Measurements from ENCODE around the gene LIPE.
"Not testable (repeated sequence)": the region's sequence is repeated elsewhere in the genome, so short reads cannot be mapped to it uniquely, and the experiment has no call there.

Gene LIPE, protein sequence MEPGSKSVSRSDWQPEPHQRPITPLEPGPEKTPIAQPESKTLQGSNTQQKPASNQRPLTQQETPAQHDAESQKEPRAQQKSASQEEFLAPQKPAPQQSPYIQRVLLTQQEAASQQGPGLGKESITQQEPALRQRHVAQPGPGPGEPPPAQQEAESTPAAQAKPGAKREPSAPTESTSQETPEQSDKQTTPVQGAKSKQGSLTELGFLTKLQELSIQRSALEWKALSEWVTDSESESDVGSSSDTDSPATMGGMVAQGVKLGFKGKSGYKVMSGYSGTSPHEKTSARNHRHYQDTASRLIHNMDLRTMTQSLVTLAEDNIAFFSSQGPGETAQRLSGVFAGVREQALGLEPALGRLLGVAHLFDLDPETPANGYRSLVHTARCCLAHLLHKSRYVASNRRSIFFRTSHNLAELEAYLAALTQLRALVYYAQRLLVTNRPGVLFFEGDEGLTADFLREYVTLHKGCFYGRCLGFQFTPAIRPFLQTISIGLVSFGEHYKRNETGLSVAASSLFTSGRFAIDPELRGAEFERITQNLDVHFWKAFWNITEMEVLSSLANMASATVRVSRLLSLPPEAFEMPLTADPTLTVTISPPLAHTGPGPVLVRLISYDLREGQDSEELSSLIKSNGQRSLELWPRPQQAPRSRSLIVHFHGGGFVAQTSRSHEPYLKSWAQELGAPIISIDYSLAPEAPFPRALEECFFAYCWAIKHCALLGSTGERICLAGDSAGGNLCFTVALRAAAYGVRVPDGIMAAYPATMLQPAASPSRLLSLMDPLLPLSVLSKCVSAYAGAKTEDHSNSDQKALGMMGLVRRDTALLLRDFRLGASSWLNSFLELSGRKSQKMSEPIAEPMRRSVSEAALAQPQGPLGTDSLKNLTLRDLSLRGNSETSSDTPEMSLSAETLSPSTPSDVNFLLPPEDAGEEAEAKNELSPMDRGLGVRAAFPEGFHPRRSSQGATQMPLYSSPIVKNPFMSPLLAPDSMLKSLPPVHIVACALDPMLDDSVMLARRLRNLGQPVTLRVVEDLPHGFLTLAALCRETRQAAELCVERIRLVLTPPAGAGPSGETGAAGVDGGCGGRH

GRCh38 chr19:42427313-42427712, at the start of gene LIPE:
Gene LIPE, minus strand, starts transcription at chr19:42427388. Its CDS starts 239 bp downstream, at chr19:42427149.
- DNase-seq: no peak

DNA sequence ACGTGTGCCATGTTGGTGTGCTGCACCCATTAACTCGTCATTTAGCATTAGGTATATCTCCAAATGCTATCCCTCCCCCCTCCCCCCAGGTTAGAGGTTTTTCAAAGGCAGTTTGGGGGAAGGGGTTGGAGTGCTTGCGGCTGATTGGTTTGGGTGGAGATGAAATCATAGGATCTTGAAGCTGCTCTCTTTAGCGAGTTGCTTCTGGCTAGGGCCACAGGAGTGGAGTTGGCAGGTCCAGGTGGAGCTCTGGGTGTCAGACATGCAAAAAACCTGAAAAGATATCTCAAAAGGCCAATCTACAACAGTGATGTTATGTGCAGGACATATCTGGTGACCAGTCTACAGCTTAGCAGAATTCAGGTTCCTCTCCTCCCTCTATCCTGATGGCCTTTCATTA, 48.2 kb upstream of the LIPE start:
- no peak for DNase-seq

DNA sequence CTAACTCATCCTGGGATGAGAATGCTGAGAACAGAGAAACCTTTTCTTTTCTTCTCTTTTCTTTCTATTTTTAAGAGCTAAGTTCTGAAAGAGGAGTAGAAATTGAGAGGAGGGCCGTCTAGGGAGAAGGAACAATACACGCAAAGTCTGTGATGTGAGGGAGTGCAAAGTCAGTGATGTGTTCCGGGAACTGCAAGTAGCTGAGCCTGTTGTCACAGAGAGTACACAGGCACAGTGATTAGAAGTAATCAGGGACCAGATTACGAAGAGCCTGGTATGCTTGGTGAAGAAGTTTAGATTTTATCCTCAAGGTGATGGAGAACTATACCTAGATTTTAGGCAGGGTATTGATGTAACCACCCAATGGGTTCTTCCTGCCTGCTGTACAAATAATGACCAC, 47.6 kb upstream of the LIPE start:
- no peak for DNase-seq

DNA sequence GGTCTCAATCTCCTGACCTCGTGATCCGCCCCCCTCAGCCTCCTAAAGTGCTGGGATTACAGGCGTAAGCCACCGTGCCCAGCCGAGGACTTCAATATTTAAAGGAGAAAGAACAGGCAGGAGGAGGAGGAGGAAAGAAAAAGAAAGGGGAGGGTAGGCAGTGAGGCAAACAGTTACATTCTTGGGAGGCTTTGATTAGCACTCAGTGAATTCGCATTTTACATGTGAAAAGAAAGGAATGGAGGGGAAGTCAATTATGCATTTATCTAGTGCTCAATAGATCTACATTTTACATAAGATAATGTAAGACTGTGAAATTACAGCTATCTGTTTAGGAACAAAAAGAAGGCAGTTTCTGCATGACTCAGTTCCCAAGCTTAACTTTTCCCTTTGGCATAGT, 46.5 kb upstream of the LIPE start:
- no peak for DNase-seq

- DNase-seq: no peak
Observed at GRCh38 chr19:42472402-42473147, 45.4 kb upstream of the LIPE start.

DNA sequence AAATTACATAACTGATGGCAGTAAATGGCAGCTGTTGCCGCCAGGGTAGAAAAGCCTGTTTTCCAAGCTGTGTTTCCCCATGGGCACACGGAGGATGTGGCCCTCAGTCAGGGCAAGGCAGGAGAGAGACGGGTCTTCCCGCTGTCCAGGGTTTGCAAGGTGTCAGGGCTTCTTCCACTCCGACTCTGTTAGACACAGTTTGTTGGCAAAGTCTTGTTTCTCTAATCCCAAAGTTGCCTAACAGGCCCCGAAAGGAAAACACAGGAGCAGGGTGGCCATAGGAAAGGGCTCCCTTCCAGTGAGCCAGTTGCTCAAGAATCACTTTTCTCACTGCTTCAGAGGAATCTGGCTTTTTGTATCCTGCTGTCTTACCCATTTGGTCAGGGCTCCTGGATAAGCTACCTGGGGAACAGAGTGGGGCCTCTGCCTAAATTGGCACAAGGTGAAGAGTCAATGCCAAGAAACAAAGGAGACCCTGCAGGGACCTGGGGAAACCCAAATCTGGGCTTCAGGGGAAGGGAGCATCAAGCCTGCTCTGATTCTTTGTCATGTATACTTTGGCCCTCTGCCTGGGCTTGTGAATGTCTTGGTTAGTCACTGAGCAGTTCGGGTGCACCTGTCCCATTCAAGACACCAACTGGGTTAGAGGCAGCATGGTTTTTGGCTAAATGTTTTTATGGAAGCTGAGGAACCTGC, 44.5 kb upstream of the LIPE start:
- no peak for DNase-seq

GRCh38 chr19:42469311-42470235, 42.4 kb upstream of the LIPE start:
- DNase-seq: peak; percentile 12 to 36

GRCh38 chr19:42468273-42468796, 41.1 kb upstream of the LIPE start:
- DNase-seq: no peak

- peak in 1 of 2 experiments; percentile 2 for DNase-seq
Observed at GRCh38 chr19:42467183-42467760, 40.1 kb upstream of the LIPE start.

GRCh38 chr19:42466521-42467182, 39.5 kb upstream of the LIPE start:
- peak in 1 of 2 experiments; percentile 7 for DNase-seq

DNA sequence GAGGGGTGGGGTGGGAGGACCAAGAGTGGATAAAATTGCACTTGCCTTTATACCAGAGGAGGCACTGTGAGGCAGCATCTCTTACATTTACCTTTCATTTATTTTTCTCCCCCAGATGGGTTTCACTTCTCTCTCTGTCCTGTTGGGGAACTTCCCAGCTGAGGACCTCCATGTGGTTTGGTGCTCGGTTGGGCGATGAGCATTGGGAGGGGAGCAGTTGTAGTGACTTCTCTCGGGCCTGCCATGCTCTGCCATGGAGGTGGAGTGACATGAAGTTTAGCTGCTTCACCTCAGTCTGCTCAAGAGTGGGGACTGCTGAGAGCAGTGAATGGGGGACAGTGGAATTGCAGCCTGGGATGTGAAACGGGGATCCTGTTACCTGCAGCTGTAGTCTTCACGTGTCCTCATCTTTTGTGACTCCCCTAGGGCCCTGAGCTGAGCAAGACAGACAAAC, 38.7 kb upstream of the LIPE start:
- DNase-seq: no peak

DNA sequence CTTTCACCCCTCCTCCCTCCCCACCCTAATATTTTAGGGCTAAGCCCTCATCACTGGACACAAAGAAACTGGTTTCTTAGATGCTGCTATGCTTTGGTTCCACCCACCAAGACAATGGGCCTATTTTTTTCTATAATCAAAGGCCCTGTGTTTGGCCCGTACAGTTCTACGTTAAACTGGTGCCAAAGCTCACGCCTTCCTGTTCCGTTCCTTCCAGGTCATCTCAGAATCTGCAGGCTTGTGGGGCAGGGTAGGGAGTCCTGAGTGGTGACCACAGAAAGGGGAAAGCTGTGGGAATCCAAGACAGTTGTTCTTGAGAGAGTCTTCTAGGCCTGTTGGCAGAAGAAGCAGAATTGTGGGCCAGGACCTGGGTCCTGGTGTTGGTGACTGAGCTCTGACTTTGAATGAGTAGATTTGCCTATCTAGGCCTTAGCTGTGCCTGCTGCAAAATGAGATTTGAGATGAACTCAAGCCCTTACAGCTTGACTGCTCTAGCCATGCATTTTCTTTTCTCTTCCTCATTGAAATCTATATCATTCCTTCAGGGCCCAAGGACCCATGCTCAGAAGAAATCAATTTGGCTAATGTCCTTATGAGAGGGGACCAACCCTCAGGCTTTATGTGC, 34.6 kb upstream of the LIPE start:
- no peak for DNase-seq

DNA sequence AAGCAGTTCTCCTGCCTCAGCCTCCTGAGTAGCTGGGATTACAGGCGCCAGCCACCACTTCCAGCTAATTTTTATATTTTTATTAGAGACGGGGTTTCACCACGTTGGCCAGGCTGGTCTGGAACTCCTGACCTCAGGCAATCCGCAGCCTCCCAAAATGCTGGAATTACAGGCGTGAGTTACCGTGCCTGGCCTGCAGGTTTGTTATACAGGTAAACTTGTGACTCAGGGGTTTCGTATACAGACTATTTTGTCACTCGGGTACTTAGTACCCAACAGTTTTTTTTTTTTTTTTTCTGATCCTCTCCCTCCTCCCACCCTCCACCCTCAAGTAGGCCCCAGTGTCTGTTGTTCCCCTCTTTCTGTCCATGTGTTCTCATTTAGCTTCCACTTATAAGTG, 34.0 kb upstream of the LIPE start:
- not testable (repeated sequence) for DNase-seq

DNA sequence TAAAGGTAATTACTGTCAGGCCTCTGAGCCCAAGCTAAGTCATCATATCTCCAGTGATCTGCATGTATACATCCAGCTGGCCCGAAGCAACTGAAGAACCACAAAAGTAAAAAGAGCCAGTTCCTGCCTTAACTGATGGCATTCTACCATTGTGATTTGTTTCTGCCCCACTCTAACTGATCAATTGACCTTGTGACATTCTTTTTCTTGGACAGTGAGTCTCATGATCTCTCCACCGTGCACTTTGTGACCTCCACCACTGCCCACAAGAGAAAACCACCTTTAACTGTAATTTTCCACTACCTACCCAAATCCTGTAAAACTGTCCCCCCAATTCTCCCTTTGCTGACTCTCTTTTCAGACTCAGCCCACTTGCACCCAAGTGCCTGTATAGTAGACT, 32.7 kb upstream of the LIPE start:
- no peak for DNase-seq

- no peak for DNase-seq
Observed at GRCh38 chr19:42455621-42456081, 28.5 kb upstream of the LIPE start.

- DNase-seq: no peak
Observed at GRCh38 chr19:42455086-42455485, 27.9 kb upstream of the LIPE start.

- DNase-seq: no peak
Observed at GRCh38 chr19:42452590-42452989, 25.4 kb upstream of the LIPE start.

DNA sequence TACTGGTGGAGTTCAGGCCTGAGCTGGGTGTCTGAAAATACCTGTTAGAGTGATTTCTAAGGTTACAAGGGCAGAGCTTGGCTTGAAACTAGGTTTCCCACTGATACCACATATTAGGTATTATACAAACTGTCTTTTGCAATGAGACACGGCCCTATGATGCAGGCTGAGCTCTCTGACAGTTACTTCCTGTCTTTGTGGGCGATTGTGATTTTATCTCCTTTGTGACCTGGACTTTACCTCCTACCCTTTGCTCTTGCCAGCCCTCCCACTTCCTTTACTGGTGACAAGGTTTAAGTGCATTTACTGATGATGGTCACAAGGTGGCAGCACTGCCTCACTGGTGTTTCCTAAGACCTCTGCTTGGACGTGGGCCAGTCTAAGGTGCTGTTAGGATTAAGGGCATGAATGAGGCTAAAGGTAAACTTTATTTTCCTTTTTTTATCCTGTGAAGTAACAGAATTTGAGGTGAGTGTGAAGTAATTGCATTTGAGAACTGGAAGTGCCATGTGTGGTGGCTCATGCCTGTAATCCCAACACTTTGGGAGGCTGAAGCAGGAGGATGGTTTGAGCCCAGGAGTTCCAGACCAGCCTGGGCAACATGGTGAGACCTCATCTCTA, 23.2 kb upstream of the LIPE start:
- DNase-seq: peak; percentile 73 to 85

- DNase-seq: not testable (repeated sequence)
Observed at GRCh38 chr19:42448306-42448705, 21.1 kb upstream of the LIPE start.

All from Kasumi-1 (cell line).